Measurements from ENCODE around the gene UNKL.

DNA sequence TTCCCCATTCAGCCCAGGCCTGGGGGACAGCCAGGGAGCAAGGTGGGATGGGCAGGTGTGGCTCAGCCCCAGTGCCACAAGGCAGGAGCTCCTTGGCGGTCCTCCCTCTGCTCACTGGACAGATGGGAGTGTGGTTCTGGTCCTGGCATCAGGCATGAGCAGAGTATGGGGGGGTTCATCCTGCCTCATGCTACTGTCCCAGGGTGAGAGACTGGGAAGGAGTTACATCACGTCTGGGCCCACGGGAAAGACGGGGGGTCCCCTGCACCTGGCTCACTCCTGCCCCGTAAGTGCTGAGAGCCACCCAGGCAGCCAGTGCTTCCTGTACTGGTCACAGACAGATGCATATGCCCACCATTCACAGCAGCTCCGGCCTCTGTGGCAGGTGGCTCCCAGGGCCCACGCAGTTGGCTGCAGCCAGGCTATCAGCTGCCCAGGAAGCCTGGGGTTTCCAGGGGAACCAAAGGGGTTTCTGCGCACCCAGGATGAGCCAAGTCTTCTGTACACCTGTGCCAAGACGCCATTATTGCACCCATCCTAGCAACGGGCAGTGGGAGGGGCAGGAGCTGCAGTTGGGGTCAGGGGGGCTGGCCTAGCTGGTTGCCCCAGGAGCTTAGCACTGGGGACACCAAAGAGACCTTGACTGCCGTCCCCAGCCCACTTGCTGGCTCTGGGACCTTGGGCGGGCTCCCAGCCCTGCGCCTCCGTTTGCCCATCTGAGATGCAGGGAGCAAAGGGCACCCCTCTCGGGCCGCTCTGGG lies 79.1 kb downstream of the UNKL start:
- TF ChIP-seq TAF1 (IDR thresholded peaks at IDR 0.05; ENCODE audit: low read depth) (0 out of 2 replicates have a peak, but pooled peaks have one; percentile 25), EP300 (IDR thresholded peaks at IDR 0.05; ENCODE audit: borderline replicate concordance) (no peak), EGR1 (IDR thresholded peaks at IDR 0.05) (no peak)

Measured in Ishikawa (cell line).